ENCODE measurements around the gene MAMDC4. TPM values are rescaled to one million over a fixed set of nuclear protein-coding genes. Genes with fewer than 3 reads are reported as not detected.

The MAMDC4 gene
- total RNA-seq, 2 experiments from 2014 or later, result 11.7 to 14.2 TPM

GRCh38 chr9:136852664-136853595, 784 bp downstream of the MAMDC4 start:
- no peaks in the 10 kb centered on the region for H3K36me3 ChIP-seq (ENCODE audit: insufficient read depth, low read length)
- no peak overlapping the region for H3K4me2 ChIP-seq (ENCODE audit: low read length)
- no peak for TF ChIP-seq EZH2phosphoT487 (IDR thresholded peaks at IDR 0.05; ENCODE audit: borderline replicate concordance, low read depth, low read length)
- TF ChIP-seq CTCF (conservative IDR thresholded peaks at IDR 0.05; ENCODE audit: low read length), result no peak
- ChIA-PET POLR2A (no interaction called here), CTCF (ENCODE audit: unreplicated experiment) (no interaction called here)
- no peaks in the 10 kb centered on the region for H3K9me2 ChIP-seq (ENCODE audit: insufficient read depth, low read length)
- H3K4me3 ChIP-seq (ENCODE audit: low read depth, low read length, poor library complexity, severe bottlenecking), result no peak overlapping the region
- no TSS peak for BruUV-seq (replicated peaks)
- no peak for DNase-seq (ENCODE audit: low spot score)
- H3K9me3 ChIP-seq (ENCODE audit: low read length), result no peaks in the 10 kb centered on the region
- H3K79me2 ChIP-seq (ENCODE audit: insufficient read depth, low read depth, low read length), result no peaks in the 10 kb centered on the region
- intact Hi-C loops (cut with micrococcal nuclease; ENCODE audit: unreplicated experiment), result no loop called here
- no peaks in the 10 kb centered on the region for H4K20me1 ChIP-seq (ENCODE audit: insufficient read depth, low read length)
- peaks cover 6% of the 10 kb centered on the region for H3K4me1 ChIP-seq (ENCODE audit: insufficient read depth, low read length, poor library complexity, severe bottlenecking)
- no peak overlapping the region for H3K27ac ChIP-seq (ENCODE audit: low read depth, low read length, poor library complexity, severe bottlenecking)
- no peak overlapping the region for H2AFZ ChIP-seq (ENCODE audit: low read length)

- Histone ChIP-seq H3K9me3 (ENCODE audit: low read length) (no peaks in the 10 kb centered on the region), H3K4me1 (ENCODE audit: insufficient read depth, low read length, poor library complexity, severe bottlenecking) (peaks cover 6% of the 10 kb centered on the region), H2AFZ (ENCODE audit: low read length) (no peak overlapping the region), H3K27ac (ENCODE audit: low read depth, low read length, poor library complexity, severe bottlenecking) (no peak overlapping the region), H3K4me3 (ENCODE audit: low read depth, low read length, poor library complexity, severe bottlenecking) (no peak overlapping the region), H3K36me3 (ENCODE audit: insufficient read depth, low read length) (no peaks in the 10 kb centered on the region), H3K9me2 (ENCODE audit: insufficient read depth, low read length) (no peaks in the 10 kb centered on the region), H3K4me2 (ENCODE audit: low read length) (no peak overlapping the region), H4K20me1 (ENCODE audit: insufficient read depth, low read length) (no peaks in the 10 kb centered on the region), H3K79me2 (ENCODE audit: insufficient read depth, low read depth, low read length) (no peaks in the 10 kb centered on the region)
- no TSS peak for BruUV-seq (replicated peaks)
- POLR2A ChIA-PET, result no interaction called here
- TF ChIP-seq EZH2phosphoT487 (IDR thresholded peaks at IDR 0.05; ENCODE audit: borderline replicate concordance, low read depth, low read length) (no peak), CTCF (conservative IDR thresholded peaks at IDR 0.05; ENCODE audit: low read length) (0 out of 2 replicates have a peak, but pooled peaks have one; percentile 30)
- CTCF ChIA-PET (ENCODE audit: unreplicated experiment), result no interaction called here
- intact Hi-C loops (cut with micrococcal nuclease; ENCODE audit: unreplicated experiment), result no loop called here
- peak; percentile 24 for DNase-seq (ENCODE audit: low spot score)
These were observed 1.5 kb downstream of the MAMDC4 start for GRCh38 chr9:136853596-136854112.
